GM21447 (cell line): ENCODE results near the gene SEMA3G.
A peak's percentile ranks its signal among the peaks of the same experiment; 100 is the strongest.

Source experiments
- ATAC-seq: cut with Tn5 transposase; IDR thresholded peaks from one replicate; pipeline ENCODE4 v1.9.1; 2021; ENCODE audit not compliant: unreplicated experiment

The SEMA3G gene

DNA sequence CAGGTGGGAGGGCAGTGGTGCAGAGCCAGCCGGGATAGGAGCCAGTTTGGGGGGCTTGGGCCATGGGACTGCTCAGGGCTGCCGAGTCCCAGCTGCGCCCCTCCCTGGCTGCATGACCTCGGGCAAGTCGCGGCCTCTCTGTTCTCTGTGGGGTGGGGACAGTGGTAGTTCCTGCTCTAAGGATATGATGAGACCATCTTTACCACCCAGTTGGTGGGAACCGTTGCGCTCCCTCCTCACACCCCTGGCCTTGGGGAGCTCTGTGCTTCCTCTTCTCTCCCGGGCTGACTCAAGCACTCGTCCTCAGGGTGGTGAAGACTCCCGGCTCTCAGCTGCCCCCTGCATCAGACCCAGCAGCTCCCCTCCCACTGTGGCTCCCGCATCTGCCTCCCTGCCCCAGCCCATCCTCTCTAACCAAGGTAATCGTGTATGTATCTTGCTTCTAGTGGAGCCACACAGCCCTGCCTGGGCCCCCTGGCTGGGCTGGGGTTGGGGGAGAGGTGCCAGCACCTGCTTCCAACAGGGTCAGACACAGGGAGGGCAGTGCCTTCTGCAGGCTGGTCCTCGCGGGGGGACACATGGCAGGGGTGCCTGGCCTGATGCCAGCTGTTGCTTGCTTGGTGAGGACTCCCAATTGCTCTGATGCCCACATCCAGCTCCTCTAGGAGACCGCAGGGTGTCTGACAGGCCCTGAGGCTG, 35.1 kb upstream of the SEMA3G start:
- no peak for ATAC-seq

DNA sequence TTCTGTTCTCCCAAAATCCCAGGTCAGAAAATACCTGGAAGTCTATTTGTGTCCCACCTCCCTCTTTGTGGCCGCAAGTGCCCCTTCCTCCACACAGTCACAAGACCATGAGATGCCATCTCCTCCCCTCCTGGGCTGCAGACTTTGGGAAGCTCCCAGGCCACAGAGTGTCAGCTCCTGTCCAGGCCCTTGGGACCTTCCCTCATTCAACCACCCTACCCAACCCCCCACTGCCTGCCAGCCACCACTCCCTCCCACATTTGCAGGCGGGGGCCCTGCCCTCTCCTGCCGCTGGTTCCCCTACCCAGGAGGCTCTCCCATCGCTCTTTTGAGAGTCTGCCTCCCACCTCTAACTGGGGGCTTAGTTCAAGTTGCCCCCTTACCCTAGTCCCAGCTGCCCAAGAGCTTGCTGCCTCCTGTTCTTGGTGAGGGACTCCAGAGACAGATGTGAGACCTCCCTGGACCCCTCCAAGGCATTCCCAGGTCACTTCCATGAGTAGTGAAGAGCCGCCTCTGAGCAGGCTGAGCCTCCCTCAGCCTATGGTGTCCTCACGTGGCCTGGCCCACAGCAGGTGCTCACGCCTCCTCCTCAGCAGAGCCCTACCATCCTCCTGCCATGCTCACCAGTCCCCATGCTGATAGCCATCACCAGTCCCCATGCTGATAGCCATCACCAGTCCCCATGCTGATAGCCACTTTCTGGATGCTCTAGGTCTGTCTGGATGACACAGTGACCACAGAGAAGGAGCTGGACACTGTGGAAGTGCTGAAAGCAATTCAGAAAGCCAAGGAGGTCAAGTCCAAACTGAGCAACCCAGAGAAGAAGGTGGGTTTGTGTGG, 34.4 kb upstream of the SEMA3G start:
- no peak for ATAC-seq

GRCh38 chr3:52477796-52478095, 32.8 kb upstream of the SEMA3G start:
- ATAC-seq = no peak

GRCh38 chr3:52477076-52477795, 32.3 kb upstream of the SEMA3G start:
- ATAC-seq = no peak

DNA sequence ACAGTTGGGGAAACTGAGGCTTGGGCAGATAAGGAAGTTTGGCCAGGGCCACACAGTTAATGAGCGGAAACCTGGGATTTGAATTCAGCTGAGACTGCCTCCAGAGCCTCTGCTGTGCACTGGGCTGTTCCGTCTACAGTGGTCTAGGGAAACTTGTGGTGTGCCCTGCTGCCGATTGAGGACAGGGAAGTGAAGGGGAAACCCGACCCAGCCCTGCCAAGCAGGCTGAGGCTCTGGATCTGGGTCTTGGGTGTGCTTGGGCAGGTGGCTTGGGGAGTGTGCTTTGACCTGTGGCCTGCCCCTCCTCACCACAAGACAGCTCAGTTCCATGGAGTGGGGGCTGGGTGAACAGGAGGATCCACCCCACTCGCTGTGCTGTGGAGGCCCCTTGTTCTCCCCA, 28.1 kb upstream of the SEMA3G start:
- ATAC-seq = no peak

- ATAC-seq = no peak
These were observed 27.5 kb upstream of the SEMA3G start for GRCh38 chr3:52472239-52473000.

DNA sequence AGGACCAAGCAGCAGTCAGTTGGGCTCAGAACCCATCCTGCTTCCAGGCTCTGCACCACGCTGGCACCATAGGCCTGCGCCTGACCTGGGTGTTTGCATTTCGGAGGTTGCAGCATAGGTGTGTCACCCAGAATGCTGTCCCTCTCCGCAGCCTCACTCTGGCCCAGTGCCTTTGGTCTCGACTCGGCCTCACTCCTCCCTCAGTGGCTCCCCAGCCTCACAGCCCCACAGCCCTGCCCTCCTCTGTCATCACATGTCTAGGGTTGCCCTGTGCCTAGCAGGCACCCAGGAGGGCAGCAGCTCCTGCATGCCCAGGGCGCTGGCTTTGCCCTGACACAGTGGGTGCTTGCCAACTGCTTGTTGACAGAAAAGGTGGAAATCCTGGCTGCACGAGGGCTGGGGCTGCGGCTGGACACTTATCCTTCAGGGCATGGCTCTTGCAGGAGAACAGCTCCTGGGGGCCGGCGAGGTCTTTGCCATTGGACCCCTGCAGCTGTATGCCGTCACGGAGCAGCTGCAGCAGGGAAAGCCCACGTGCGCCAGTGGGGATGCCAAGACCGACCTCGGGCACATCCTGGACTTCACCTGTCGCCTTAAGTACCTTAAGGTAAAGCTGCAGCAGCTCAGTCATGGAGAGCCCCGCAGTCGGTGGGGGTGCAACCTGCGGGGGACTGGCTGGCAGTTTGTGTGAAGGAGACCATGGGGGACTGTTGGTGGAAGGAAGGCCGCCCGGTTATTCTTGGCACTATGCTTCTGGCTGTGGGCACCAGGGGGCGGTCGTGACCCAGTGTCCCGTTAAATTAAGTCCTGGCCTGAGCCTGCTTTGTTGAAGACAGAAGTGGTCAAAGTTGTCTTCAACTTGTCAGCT, 26.7 kb upstream of the SEMA3G start:
- no peak for ATAC-seq

GRCh38 chr3:52470920-52471319, 26.0 kb upstream of the SEMA3G start:
- no peak for ATAC-seq

DNA sequence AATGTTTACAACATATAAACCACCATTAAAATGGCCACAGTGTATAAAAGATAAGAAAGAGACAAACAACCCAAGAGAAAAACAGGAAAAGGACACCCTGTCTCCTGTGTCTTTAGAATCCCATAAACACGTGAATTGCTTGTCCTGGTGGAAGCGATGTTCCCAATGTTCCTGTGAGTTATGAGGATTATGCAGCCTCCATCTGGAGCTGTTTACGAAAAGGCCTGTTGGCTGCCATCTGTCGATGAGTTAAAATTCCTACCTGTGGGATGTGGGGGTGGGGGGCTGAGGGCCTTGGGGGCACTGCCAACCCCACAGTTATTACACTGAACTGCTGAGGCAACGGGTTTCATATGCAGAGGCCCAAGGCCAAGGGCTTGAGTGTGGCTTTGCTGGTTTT, 24.1 kb upstream of the SEMA3G start:
- no peak for ATAC-seq

- ATAC-seq = no peak
These were observed 23.4 kb upstream of the SEMA3G start for GRCh38 chr3:52468336-52468735.

- no peak for ATAC-seq
These were observed 18.5 kb upstream of the SEMA3G start for GRCh38 chr3:52463416-52463815.

- ATAC-seq = no peak
These were observed 17.0 kb upstream of the SEMA3G start for GRCh38 chr3:52461874-52462273.

GRCh38 chr3:52458770-52459545, 14.1 kb upstream of the SEMA3G start:
- no peak for ATAC-seq

GRCh38 chr3:52458031-52458760, 13.3 kb upstream of the SEMA3G start:
- no peak for ATAC-seq

DNA sequence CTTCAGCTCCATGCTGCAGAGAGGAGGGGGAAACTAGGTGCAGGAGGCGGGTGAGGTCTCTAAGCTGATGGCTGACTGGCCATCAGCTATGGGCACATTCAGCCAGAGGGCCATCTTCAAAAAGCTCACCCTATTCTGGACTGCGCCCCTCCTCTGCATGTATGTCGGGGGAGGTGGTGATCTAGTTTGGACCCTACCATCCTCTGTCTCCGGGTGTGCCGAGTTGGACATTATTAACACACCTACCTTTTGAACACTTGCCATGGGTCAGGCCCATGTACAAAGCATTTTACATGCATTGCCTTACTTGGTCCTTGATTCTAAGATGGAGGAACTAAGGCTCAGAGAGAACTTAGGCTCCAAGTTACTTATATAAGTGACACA, 11.9 kb upstream of the SEMA3G start:
- ATAC-seq = no peak

GRCh38 chr3:52456169-52456799, 11.4 kb upstream of the SEMA3G start:
- ATAC-seq = no peak

- ATAC-seq = peak; percentile 64
These were observed 10.6 kb upstream of the SEMA3G start, which contains the start of gene NISCH for GRCh38 chr3:52455283-52456168. NISCH (plus strand) TSS chr3:52455604; CDS start chr3:52455642, 38 bp downstream.
